ENCODE results near the gene CEMIP2. TPM values are rescaled to one million over a fixed set of nuclear protein-coding genes. Genes with fewer than 3 reads are reported as not detected.

The CEMIP2 gene
- total and polyA plus RNA-seq, 2 donors (not counting 1 experiment from before 2014, with no cell fraction given) = 35.1 to 45.6 TPM

GRCh38 chr9:71742703-71743102, 25.6 kb downstream of the CEMIP2 start:
- peak overlapping the region in 1 of 4 experiments; percentile 16 for H3K4me3 ChIP-seq (replicated peaks in 1 of 4; ENCODE audit: control extremely low read depth in 1 of 4, insufficient read depth in 1 of 4, low read depth in 3 of 4, low read length in 4 of 4)
- no peak for DNase-seq (ENCODE audit: low read depth in 2 of 2)
- H4K20me1 ChIP-seq (ENCODE audit: control insufficient read depth, extremely low read depth, insufficient read depth, low read length) = no peaks in the 10 kb centered on the region
- no peaks in the 10 kb centered on the region for H3K79me2 ChIP-seq (ENCODE audit: control insufficient read depth, insufficient read depth, low read length)
- no peak for TF ChIP-seq CTCF (conservative IDR thresholded peaks at IDR 0.05 in 1 of 2, IDR thresholded peaks at IDR 0.05 in 1 of 2; ENCODE audit: low read depth in 1 of 2, low read length in 2 of 2)
- no peak for TF ChIP-seq EZH2 (IDR thresholded peaks at IDR 0.05; ENCODE audit: low read length, missing control alignments)
- H2AFZ ChIP-seq (ENCODE audit: low read length) = no peak overlapping the region
- H3K27me3 ChIP-seq (ENCODE audit: control insufficient read depth, insufficient read depth, low read length) = no peaks in the 10 kb centered on the region
- H3K27ac ChIP-seq (ENCODE audit: insufficient read depth, low read length) = peak overlapping the region; percentile 38
- H3K9me3 ChIP-seq (ENCODE audit: control insufficient read depth, insufficient read depth, low read depth, low read length) = no peaks in the 10 kb centered on the region
- peaks cover 6% of the 10 kb centered on the region for H3K36me3 ChIP-seq (ENCODE audit: control insufficient read depth, insufficient read depth, low read length)
- peak overlapping the region; percentile 55 for H3K4me2 ChIP-seq (ENCODE audit: extremely low read depth, insufficient read depth, low read length)
- no peak overlapping the region for H3K9ac ChIP-seq (ENCODE audit: insufficient read depth, low read length)
- peaks cover 5% of the 10 kb centered on the region for H3K4me1 ChIP-seq (ENCODE audit: control insufficient read depth, extremely low read depth, insufficient read depth, low read length)

GRCh38 chr9:71741926-71742648, 26.2 kb downstream of the CEMIP2 start:
- Histone ChIP-seq H3K27ac (ENCODE audit: insufficient read depth, low read length) (peak overlapping the region; percentile 38), H2AFZ (ENCODE audit: low read length) (no peak overlapping the region), H4K20me1 (ENCODE audit: control insufficient read depth, extremely low read depth, insufficient read depth, low read length) (no peaks in the 10 kb centered on the region), H3K9me3 (ENCODE audit: control insufficient read depth, insufficient read depth, low read depth, low read length) (no peaks in the 10 kb centered on the region), H3K36me3 (ENCODE audit: control insufficient read depth, insufficient read depth, low read length) (peaks cover 6% of the 10 kb centered on the region), H3K27me3 (ENCODE audit: control insufficient read depth, insufficient read depth, low read length) (no peaks in the 10 kb centered on the region), H3K4me2 (ENCODE audit: extremely low read depth, insufficient read depth, low read length) (peak overlapping the region; percentile 74), H3K9ac (ENCODE audit: insufficient read depth, low read length) (no peak overlapping the region), H3K4me1 (ENCODE audit: control insufficient read depth, extremely low read depth, insufficient read depth, low read length) (peaks cover 5% of the 10 kb centered on the region), H3K4me3 (replicated peaks in 1 of 4; ENCODE audit: control extremely low read depth in 1 of 4, insufficient read depth in 1 of 4, low read depth in 3 of 4, low read length in 4 of 4) (peak overlapping the region in 2 of 4 experiments; percentile 10 to 36), H3K79me2 (ENCODE audit: control insufficient read depth, insufficient read depth, low read length) (no peaks in the 10 kb centered on the region)
- peak; percentile 72 to 95 for DNase-seq (ENCODE audit: low read depth in 2 of 2)
- TF ChIP-seq EZH2 (IDR thresholded peaks at IDR 0.05; ENCODE audit: low read length, missing control alignments) (no peak), CTCF (conservative IDR thresholded peaks at IDR 0.05 in 1 of 2, IDR thresholded peaks at IDR 0.05 in 1 of 2; ENCODE audit: low read depth in 1 of 2, low read length in 2 of 2) (no peak)

DNA sequence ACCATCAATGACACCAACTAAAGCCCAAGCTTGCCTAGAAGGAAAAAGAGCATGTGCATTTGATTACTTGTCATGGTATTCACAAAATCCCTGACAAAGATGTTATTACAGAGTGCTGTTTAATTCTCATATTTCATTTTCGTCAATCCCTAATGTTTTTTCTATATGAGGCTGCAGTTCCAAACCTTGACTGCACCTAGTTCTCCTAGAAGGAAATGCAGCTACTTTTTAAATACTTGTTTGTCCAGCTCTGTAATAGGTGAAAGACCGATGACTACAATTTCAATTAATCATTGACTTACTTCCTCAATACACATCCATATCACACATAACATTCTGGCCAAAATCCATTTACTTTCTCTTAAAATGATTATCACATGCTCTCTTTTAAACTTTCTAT, 28.1 kb downstream of the CEMIP2 start:
- Histone ChIP-seq H3K9ac (ENCODE audit: insufficient read depth, low read length) (no peak overlapping the region), H2AFZ (ENCODE audit: low read length) (no peak overlapping the region), H4K20me1 (ENCODE audit: control insufficient read depth, extremely low read depth, insufficient read depth, low read length) (no peaks in the 10 kb centered on the region), H3K4me2 (ENCODE audit: extremely low read depth, insufficient read depth, low read length) (no peak overlapping the region), H3K9me3 (ENCODE audit: control insufficient read depth, insufficient read depth, low read depth, low read length) (no peaks in the 10 kb centered on the region), H3K4me3 (replicated peaks in 1 of 4; ENCODE audit: control extremely low read depth in 1 of 4, insufficient read depth in 1 of 4, low read depth in 3 of 4, low read length in 4 of 4) (no peak overlapping the region), H3K27me3 (ENCODE audit: control insufficient read depth, insufficient read depth, low read length) (no peaks in the 10 kb centered on the region), H3K36me3 (ENCODE audit: control insufficient read depth, insufficient read depth, low read length) (peaks cover 4% of the 10 kb centered on the region), H3K27ac (ENCODE audit: insufficient read depth, low read length) (no peak overlapping the region), H3K79me2 (ENCODE audit: control insufficient read depth, insufficient read depth, low read length) (no peaks in the 10 kb centered on the region), H3K4me1 (ENCODE audit: control insufficient read depth, extremely low read depth, insufficient read depth, low read length) (peaks cover 5% of the 10 kb centered on the region)
- no peak for DNase-seq (ENCODE audit: low read depth in 2 of 2)
- TF ChIP-seq CTCF (conservative IDR thresholded peaks at IDR 0.05 in 1 of 2, IDR thresholded peaks at IDR 0.05 in 1 of 2; ENCODE audit: low read depth in 1 of 2, low read length in 2 of 2) = no peak
- TF ChIP-seq EZH2 (IDR thresholded peaks at IDR 0.05; ENCODE audit: low read length, missing control alignments) = no peak

All from fibroblast of lung (primary cell).